ENCODE data around the gene ELN.

DNA sequence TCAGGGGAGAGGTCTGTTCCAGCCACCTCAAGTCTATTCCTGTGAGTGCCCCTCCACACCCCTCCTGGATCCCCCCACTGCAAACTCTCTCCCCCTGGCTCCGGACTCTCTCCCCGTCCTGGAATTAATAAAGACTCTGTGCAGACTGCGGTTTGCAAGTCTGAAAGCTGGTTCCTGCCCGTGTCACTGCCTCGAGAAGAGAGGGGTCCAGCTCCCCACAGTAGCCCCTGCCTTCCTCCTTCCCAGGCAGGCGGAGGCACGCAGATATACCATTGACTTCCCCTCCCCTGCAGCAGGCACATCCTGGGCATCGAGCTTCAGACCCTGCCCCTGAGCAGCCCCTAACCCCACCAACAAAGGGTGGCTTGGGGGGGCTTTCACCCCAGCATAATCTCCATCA, 2.2 kb upstream of the ELN start:
- TF ChIP-seq, protein P1, sequence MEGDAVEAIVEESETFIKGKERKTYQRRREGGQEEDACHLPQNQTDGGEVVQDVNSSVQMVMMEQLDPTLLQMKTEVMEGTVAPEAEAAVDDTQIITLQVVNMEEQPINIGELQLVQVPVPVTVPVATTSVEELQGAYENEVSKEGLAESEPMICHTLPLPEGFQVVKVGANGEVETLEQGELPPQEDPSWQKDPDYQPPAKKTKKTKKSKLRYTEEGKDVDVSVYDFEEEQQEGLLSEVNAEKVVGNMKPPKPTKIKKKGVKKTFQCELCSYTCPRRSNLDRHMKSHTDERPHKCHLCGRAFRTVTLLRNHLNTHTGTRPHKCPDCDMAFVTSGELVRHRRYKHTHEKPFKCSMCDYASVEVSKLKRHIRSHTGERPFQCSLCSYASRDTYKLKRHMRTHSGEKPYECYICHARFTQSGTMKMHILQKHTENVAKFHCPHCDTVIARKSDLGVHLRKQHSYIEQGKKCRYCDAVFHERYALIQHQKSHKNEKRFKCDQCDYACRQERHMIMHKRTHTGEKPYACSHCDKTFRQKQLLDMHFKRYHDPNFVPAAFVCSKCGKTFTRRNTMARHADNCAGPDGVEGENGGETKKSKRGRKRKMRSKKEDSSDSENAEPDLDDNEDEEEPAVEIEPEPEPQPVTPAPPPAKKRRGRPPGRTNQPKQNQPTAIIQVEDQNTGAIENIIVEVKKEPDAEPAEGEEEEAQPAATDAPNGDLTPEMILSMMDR (IDR thresholded peaks at IDR 0.05) = no peak
- TF ChIP-seq, protein P2, sequence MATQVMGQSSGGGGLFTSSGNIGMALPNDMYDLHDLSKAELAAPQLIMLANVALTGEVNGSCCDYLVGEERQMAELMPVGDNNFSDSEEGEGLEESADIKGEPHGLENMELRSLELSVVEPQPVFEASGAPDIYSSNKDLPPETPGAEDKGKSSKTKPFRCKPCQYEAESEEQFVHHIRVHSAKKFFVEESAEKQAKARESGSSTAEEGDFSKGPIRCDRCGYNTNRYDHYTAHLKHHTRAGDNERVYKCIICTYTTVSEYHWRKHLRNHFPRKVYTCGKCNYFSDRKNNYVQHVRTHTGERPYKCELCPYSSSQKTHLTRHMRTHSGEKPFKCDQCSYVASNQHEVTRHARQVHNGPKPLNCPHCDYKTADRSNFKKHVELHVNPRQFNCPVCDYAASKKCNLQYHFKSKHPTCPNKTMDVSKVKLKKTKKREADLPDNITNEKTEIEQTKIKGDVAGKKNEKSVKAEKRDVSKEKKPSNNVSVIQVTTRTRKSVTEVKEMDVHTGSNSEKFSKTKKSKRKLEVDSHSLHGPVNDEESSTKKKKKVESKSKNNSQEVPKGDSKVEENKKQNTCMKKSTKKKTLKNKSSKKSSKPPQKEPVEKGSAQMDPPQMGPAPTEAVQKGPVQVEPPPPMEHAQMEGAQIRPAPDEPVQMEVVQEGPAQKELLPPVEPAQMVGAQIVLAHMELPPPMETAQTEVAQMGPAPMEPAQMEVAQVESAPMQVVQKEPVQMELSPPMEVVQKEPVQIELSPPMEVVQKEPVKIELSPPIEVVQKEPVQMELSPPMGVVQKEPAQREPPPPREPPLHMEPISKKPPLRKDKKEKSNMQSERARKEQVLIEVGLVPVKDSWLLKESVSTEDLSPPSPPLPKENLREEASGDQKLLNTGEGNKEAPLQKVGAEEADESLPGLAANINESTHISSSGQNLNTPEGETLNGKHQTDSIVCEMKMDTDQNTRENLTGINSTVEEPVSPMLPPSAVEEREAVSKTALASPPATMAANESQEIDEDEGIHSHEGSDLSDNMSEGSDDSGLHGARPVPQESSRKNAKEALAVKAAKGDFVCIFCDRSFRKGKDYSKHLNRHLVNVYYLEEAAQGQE (IDR thresholded peaks at IDR 0.05; ENCODE audit: insufficient read depth in 1 of 2, low read depth in 2 of 2, low read length in 1 of 2) = no peak
- no peak for TF ChIP-seq POLR2AphosphoS5 (IDR thresholded peaks at IDR 0.05; ENCODE audit: low read depth, low read length)
